CD4-positive, alpha-beta T cell treated with Interleukin-6 for 4 hours (primary cell): Measurements from ENCODE around the gene DCST2.
A peak's percentile ranks its signal among the peaks of the same experiment; 100 is the strongest.
"Not testable (repeated sequence)": the region's sequence is repeated elsewhere in the genome, so short reads cannot be mapped to it uniquely, and the experiment has no call there.

Experiments used
- DNase-seq: peaks from one replicate; pipeline ENCODE4 v3.0.0-alpha.2; 2020; ENCODE audit warnings: mixed read lengths

Gene DCST2

DNA sequence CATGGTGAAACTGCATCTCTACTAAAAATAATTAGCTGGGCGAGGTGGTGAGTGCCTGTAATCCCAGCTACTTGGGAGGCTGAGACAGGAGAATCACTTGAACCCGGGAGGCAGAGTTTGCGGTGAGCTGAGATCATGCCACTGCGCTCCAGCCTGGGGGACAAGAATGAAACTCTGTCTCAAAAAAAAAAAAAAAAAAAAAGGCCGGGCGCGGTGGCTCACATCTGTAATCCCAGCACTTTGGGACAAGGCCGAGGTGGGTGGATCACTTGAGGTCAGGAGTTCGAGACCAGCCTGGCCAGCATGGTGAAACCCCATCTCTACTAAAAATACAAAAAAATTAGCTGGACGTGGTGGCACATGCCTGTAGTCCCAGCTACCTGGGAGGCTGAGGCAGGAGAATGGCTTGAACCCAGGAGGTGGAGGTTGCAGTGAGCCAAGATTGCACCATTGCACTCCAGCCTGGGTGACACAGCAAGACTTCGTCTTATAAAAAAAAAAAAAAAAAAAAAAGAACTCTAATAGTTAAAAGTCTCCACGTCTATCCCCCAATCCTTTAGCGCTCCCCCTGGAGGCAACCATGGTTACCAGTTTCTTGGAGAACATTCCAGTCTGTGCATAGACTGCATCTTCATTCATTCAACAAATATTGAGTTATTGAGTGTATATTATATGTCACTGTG is 38.1 kb downstream of the DCST2 start:
- DNase-seq, result peak; percentile 47

DNA sequence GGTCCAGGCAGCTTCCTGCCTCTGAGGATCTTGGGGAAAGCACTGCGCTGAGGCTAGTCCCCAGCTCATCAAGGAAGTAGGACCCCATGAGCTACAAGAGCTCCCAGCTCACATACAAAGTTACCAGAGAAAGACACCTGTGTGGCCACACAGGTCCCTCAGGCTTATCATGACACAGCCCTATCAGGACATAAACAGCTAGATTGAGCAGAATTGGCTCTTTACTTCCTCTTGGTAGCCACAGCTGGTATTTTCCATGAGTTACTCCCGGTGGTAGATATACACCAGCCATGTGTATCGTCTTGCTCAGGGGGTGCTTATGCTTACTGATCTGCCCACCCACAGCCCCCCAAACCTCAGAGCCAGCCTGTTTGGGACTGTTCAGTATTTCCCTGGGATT is 39.0 kb downstream of the DCST2 start:
- DNase-seq, result no peak

GRCh38 chr1:154994269-154994587 is 39.4 kb downstream of the DCST2 start:
- DNase-seq, result no peak

- no peak for DNase-seq
These were observed 39.9 kb downstream of the DCST2 start, which contains the start of gene LENEP for GRCh38 chr1:154993572-154994268. TSS of gene LENEP (plus strand) at chr1:154993586. CDS start at chr1:154993608, 22 bp downstream.

DNA sequence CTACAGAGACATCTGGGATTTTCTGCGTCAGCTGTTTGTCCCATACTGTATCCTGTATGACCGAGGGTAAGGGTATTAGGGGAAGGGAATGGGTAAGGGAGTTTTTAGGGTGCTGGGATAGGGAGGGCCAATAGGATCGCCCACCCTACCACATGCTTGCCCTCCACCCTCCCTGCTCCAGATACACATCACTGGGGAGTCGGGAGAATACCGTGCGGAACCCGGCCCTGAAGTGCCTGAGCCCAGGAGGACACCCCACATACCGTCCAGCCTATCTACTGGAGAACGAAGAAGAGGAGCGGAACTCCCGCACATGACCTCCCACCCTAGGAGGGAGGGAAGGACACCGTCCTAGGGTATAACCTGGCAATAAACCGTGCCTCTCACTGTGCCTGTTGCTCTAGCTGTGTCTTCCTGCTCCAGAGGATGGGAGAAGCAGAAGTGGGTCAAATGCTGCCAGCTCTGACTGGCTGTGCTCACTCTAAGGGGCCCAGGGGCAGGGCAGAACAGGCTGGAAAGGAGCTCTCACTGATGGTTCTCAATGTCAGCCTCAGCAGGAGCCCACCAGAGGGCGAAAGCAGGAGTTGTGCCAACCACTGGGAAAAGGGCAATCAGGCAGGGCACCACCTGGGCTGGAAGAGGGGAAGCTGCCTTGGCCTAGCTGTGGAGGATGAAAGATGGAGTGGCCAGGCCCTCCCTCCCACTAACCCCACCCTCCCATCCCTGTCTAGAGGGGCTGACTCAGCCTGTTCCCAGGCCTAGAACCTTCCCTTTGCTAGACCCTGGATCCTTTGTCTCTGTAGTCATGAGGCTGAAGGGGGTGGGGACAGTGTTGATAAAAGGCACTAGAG is 40.6 kb downstream of the DCST2 start:
- DNase-seq, result peak; percentile 30

DNA sequence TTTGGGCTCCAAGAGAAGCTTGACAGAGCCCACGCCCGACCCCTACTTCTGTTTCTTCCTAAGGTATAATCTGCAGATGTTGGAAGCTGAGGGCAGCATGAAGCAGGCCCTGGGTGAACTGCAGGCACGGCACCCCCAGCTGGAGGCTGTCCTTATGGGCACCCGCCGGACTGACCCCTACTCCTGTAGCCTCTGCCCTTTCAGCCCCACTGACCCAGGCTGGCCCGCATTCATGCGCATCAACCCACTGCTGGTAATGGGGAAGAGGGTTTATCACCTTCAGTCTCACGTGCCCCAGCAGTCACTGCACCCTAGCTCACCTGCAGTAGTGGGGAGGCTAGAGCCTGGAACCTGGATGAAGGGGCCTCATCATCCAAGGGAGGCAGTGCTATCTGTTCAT is 43.3 kb downstream of the DCST2 start:
- DNase-seq, result no peak

GRCh38 chr1:154989195-154989860 is 44.3 kb downstream of the DCST2 start:
- DNase-seq, result no peak

DNA sequence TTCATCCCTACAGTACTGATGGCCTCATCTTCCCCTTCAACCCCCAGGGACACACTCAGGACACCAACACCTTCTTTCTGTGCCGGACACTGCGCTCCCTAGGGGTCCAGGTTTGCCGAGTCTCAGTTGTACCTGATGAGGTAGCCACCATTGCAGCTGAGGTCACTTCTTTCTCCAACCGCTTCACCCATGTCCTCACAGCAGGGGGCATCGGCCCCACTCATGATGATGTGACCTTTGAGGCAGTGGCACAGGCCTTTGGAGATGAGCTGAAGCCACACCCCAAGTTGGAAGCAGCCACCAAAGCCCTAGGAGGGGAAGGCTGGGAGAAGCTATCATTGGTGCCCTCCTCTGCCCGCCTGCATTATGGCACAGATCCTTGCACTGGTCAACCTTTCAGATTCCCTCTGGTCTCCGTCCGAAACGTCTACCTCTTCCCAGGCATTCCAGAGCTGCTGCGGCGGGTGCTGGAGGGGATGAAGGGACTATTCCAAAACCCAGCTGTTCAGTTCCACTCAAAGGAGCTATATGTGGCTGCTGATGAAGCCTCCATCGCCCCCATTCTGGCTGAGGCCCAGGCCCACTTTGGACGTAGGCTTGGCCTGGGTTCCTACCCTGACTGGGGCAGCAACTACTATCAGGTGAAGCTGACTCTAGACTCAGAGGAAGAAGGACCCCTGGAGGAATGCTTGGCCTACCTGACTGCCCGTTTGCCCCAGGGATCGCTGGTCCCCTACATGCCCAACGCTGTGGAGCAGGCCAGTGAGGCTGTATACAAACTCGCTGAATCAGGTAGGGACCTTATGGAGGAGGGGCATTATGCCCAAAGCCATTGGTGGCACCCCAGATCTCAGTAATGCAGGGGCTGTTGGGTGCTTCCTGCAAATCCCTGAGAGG is 45.3 kb downstream of the DCST2 start:
- no peak for DNase-seq

GRCh38 chr1:154987326-154987725 is 46.3 kb downstream of the DCST2 start:
- DNase-seq, result no peak

GRCh38 chr1:154986736-154987135 is 46.8 kb downstream of the DCST2 start:
- not testable (repeated sequence) for DNase-seq

DNA sequence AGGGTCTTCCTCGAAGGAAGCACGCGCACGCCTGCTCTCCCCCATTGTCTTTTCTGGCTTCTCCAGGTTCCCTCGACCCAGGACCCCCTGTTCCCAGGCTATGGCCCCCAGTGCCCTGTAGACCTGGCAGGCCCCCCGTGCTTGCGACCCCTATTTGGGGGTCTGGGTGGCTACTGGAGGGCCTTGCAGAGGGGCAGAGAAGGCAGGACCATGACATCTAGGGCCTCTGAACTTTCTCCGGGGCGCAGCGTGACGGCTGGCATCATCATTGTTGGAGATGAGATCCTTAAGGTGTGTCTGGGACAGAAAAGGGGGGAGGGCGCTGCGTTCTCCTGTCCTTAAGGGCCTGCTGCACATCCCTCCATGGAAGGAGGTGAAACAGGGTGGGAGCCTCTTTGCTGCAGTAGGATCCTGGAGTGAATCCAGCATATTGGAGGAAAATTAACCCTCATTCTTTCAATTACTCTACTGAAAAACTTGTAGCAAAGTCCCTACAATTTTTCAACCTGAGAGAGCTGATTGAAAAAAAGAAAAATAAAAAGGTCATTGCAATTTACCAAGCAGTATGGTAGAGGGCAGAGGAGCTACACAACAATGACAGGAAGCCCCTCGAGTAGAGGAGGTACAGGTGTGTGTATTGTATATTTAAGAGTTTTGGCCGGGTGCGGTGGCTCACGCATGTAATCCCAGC is 49.7 kb downstream of the DCST2 start:
- DNase-seq, result no peak

GRCh38 chr1:154982897-154983648 is 50.5 kb downstream of the DCST2 start, which contains the start of gene FLAD1:
TSS of gene FLAD1 (plus strand) at chr1:154983344. CDS start at chr1:154983695, 351 bp downstream.
- DNase-seq, result peak; percentile 96

- DNase-seq, result no peak
These were observed 51.2 kb downstream of the DCST2 start for GRCh38 chr1:154982341-154982740.

DNA sequence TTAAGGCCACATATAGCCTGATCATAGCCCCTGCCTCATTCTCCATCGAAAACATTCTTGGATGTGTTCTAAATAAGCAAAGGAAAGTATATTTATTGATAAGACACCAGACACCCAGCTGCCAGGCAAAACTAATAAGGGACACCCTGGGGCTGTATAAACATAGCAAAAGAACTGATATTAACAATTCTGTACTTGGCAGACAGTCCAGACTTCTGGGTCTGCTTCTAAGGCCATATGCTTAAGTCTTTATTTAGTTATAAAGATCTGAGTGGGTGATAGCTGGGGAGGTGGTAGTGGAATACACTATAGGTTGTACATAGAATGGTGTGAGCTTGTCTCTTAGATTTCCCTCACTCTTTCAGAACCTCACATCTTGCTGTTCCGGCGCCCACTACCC is 55.2 kb downstream of the DCST2 start:
- DNase-seq, result no peak

- DNase-seq, result not testable (repeated sequence)
These were observed 55.8 kb downstream of the DCST2 start for GRCh38 chr1:154977762-154978161.

GRCh38 chr1:154975409-154976059 is 58.0 kb downstream of the DCST2 start:
- DNase-seq, result peak; percentile 50

DNA sequence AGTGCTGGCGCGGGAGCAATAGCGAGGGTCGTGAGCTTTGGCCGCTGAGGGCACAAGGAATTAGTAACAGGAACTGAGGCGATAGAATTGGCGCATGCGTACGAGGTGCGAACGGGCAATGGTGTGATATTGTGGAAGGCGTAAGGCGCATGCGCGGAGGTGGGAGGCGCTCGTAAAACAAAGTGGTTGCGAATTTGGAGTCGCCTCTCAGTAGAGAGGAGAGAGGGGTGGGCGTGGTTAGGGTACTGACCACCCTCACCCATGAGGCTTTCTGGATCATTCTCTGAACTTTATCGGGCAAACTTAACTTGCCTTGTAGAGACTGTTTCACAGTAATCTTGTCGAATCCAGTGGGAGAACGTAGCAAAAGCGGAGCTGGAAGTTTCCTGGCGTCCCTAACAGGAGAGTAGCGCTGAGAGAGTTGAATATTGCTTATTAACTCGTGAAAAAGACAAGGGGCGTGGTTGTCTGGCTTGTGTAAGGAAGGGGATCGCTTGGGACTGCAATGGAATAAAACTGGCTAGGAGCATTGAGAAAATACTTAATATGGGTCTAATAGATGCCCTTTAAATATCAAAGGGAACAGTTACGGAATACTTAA is 58.7 kb downstream of the DCST2 start:
- peak; percentile 97 for DNase-seq

- DNase-seq, result peak; percentile 96
These were observed 59.3 kb downstream of the DCST2 start, which contains the start of gene CKS1B for GRCh38 chr1:154974102-154974807. TSS of gene CKS1B (plus strand) at chr1:154974681. CDS start at chr1:154974746, 65 bp downstream.
